K562 (cell line): ENCODE results near the gene CD4. TPM values are rescaled to one million over a fixed set of nuclear protein-coding genes. Genes with fewer than 3 reads are reported as not detected.

Experiments
- GABPA ChIP-seq: fragments of 200-800 bp; sonication (Bioruptor generic); conservative IDR thresholded peaks from 2 replicates; pipeline ENCODE4 v1.6.1; 2016; ENCODE audit warnings: low read depth, missing genetic modification characterization, missing compliant biosample characterization
- HDAC2 ChIP-seq: fragments of 450-650 bp; IDR thresholded peaks from 2 replicates; pipeline ENCODE4 v1.6.1; 2016; ENCODE audit warnings: mild to moderate bottlenecking
- NRF1 ChIP-seq, 2 experiments: fragments of 450-650 bp; IDR thresholded peaks in 1 of 2; conservative IDR thresholded peaks in 1 of 2; 2 replicates each; pipeline ENCODE4 v1.6.1; 2014; ENCODE audit warnings: mild to moderate bottlenecking in 2 of 2
- POLR2B ChIP-seq: fragments of 450-650 bp; IDR thresholded peaks from 2 replicates; pipeline ENCODE4 v1.6.1; 2018; ENCODE audit warnings: low read depth; ENCODE audit not compliant: partially characterized antibody
- POLR2H ChIP-seq: IDR thresholded peaks from 2 replicates; pipeline ENCODE4 v1.6.1; 2016; ENCODE audit warnings: missing genetic modification characterization, low read depth, mild to moderate bottlenecking, control low read depth, missing compliant biosample characterization, moderate library complexity
- SIN3A ChIP-seq, 2 experiments: fragments of 150-350 bp in 1 of 2; IDR thresholded peaks; 2 replicates each; pipeline ENCODE4 v1.6.1; 2011 to 2016; ENCODE audit warnings: borderline replicate concordance in 2 of 2, low read depth in 2 of 2, low read length in 2 of 2, mild to moderate bottlenecking in 2 of 2, moderate library complexity in 2 of 2; ENCODE audit not compliant: control insufficient read depth in 1 of 2
- SUPT5H ChIP-seq: fragments of 450-650 bp; IDR thresholded peaks from 2 replicates; pipeline ENCODE4 v1.6.1; 2016
- YY1 ChIP-seq, 3 experiments: IDR thresholded peaks; 2 replicates each; pipeline ENCODE4 v1.6.1; 2011; ENCODE audit warnings: low read length in 2 of 3, mild to moderate bottlenecking in 2 of 3, moderate library complexity in 2 of 3, borderline replicate concordance in 1 of 3, control low read depth in 1 of 3, low read depth in 1 of 3; ENCODE audit not compliant: insufficient read depth in 3 of 3, insufficient replicate concordance in 2 of 3, control insufficient read depth in 1 of 3, insufficient read length in 1 of 3; ENCODE audit errors: extremely low read depth in 1 of 3
- ZBTB11 ChIP-seq, 3 experiments: fragments of 200-800 bp in 1 of 3; fragments of 250-450 bp in 1 of 3; fragments of 450-650 bp in 1 of 3; sonication (Bioruptor Pico) in 1 of 3; sonication (Bioruptor generic) in 1 of 3; formaldehyde crosslinking in 1 of 3; IDR thresholded peaks; 2 replicates each; pipeline versions ENCODE4 v1.6.1 to v1.8.0; 2016 to 2022; ENCODE audit warnings: mild to moderate bottlenecking in 2 of 3, missing genetic modification characterization in 2 of 3, missing compliant biosample characterization in 1 of 3, moderate library complexity in 1 of 3
- ZKSCAN1 ChIP-seq: fragments of 150-350 bp; IDR thresholded peaks from 2 replicates; pipeline ENCODE4 v1.6.1; 2016; ENCODE audit warnings: low read depth, low read length
- polyA plus RNA-seq, 8 experiments: library from polyadenylated mRNA; depleted of rRNA in 4 of 8; stranded (reverse) in 5 of 8; unstranded in 3 of 8; fragments of >200 nt; fragmentation: Nextera tagmentation in 2 of 8; fragmentation: Illumina TruSeq in 1 of 8; extraction: Ambion mirVana in 2 of 8; extraction: Trizol in 1 of 8; gene quantifications; 2 replicates each; pipeline versions ENCODE4 v1.2.1 to v1.2.3, GENCODE V29; 2011 to 2014; ENCODE audit warnings: inconsistent platforms in 1 of 8, missing spikeins in 1 of 8
- total RNA-seq, 7 experiments: library from RNA; depleted of rRNA in 6 of 7; stranded (reverse); fragments of >200 nt in 6 of 7; fragmentation: Illumina TruSeq in 2 of 7; extraction: Trizol in 2 of 7; gene quantifications; 2 replicates each; pipeline versions ENCODE4 v1.2.1 to v1.2.3, GENCODE V29; 2011 to 2021; ENCODE audit warnings: low replicate concordance in 1 of 7

Gene CD4
- total and polyA plus RNA-seq, 9 of the 15 experiments (the other 6 are each of a cell fraction or from before 2014, with no cell fraction given), result 0.06 to 0.27 (median 0.09) TPM; not detected in 5

GRCh38 chr12:6766651-6767349, 22.5 kb upstream of the CD4 start (continued):
- TF ChIP-seq ZBTB11 (CRISPR knock-in tag; IDR thresholded peaks at IDR 0.05) (peak in 1 of 3 experiments; percentile 52; a peak in 1 of 6 replicates), NRF1 (conservative IDR thresholded peaks at IDR 0.05 in 1 of 2, IDR thresholded peaks at IDR 0.05 in 1 of 2) (peak; percentile 37 to 53; a peak in 3 of 4 replicates), HDAC2 (no peak), GABPA (tag) (peak; percentile 36; the same call in 1 of the 2 replicates), YY1 (IDR thresholded peaks at IDR 0.05; ENCODE audit: borderline replicate concordance in 1 of 3, control insufficient read depth in 1 of 3, extremely low read depth in 1 of 3, insufficient read depth in 3 of 3, insufficient read length in 1 of 3, insufficient replicate concordance in 2 of 3, low read depth in 1 of 3, low read length in 2 of 3) (peak in 1 of 3 experiments; percentile 63), POLR2B (peak; percentile 27), SUPT5H (0 out of 2 replicates have a peak, but pooled peaks have one; percentile 32), POLR2H (tag) (no peak), ZKSCAN1 (no peak), SIN3A (IDR thresholded peaks at IDR 0.05; ENCODE audit: borderline replicate concordance in 2 of 2, control insufficient read depth in 1 of 2, low read depth in 2 of 2, low read length in 2 of 2) (peak; percentile 48 to 53; a peak in 1 of 4 replicates)
